Mesenchymal stem cell (in vitro differentiated cells and primary cell): ENCODE results near the gene OSBPL2.

Experiments
- DNase-seq: peaks from one replicate; pipeline ENCODE4 v3.0.0-alpha.2; 2013
- H2AFZ ChIP-seq: one replicate; pipeline ENCODE4 v1.6.1; 2013; ENCODE audit warnings: low read depth, mild to moderate bottlenecking, control low read depth, inconsistent platforms, low read length, moderate library complexity
- H2AK5ac ChIP-seq: 2 replicates; pipeline ENCODE4 v1.6.1; 2013; ENCODE audit warnings: low read length, moderate library complexity, mild to moderate bottlenecking, inconsistent platforms; ENCODE audit not compliant: severe bottlenecking
- H2BK120ac ChIP-seq: one replicate; pipeline ENCODE4 v1.6.1; 2013; ENCODE audit warnings: low read depth, mild to moderate bottlenecking, inconsistent platforms, low read length, moderate library complexity
- H2BK12ac ChIP-seq, 2 experiments: one replicate each; pipeline ENCODE4 v1.6.1; 2013; ENCODE audit warnings: inconsistent platforms in 2 of 2, low read length in 2 of 2, mild to moderate bottlenecking in 2 of 2, moderate library complexity in 2 of 2, control low read depth in 1 of 2
- H2BK15ac ChIP-seq: one replicate; pipeline ENCODE4 v1.6.1; 2013; ENCODE audit warnings: mild to moderate bottlenecking, low read depth, inconsistent platforms; ENCODE audit not compliant: poor library complexity, severe bottlenecking
- H2BK5ac ChIP-seq: 2 replicates; pipeline ENCODE4 v1.6.1; 2013; ENCODE audit warnings: low read depth, mild to moderate bottlenecking, low read length, control low read depth, inconsistent platforms; ENCODE audit not compliant: poor library complexity, severe bottlenecking
- H3K14ac ChIP-seq, 2 experiments: one replicate each; pipeline ENCODE4 v1.6.1; 2013; ENCODE audit warnings: inconsistent platforms in 2 of 2, low read length in 2 of 2, control low read depth in 1 of 2, mild to moderate bottlenecking in 1 of 2, moderate library complexity in 1 of 2
- H3K18ac ChIP-seq, 2 experiments: one replicate each; pipeline ENCODE4 v1.6.1; 2013; ENCODE audit warnings: inconsistent platforms in 2 of 2, low read length in 2 of 2, control low read depth in 1 of 2, low read depth in 1 of 2, mild to moderate bottlenecking in 1 of 2
- H3K23ac ChIP-seq, 2 experiments: one replicate each; pipeline ENCODE4 v1.6.1; 2013; ENCODE audit warnings: inconsistent platforms in 2 of 2, low read length in 2 of 2, mild to moderate bottlenecking in 2 of 2, moderate library complexity in 2 of 2, control low read depth in 1 of 2
- H3K27ac ChIP-seq: 2 replicates; pipeline ENCODE4 v1.5.1; 2013; ENCODE audit warnings: mild to moderate bottlenecking, moderate library complexity, low read length, control low read depth, inconsistent platforms; ENCODE audit not compliant: poor library complexity, severe bottlenecking
- H3K27me3 ChIP-seq, 2 experiments: 2 replicates each; pipeline versions ENCODE4 v1.6.1 to v1.7.0; 2013; ENCODE audit warnings: low read length in 2 of 2, mild to moderate bottlenecking in 2 of 2, moderate library complexity in 2 of 2, control low read depth in 1 of 2, inconsistent platforms in 1 of 2; ENCODE audit not compliant: control insufficient read depth in 1 of 2, insufficient read depth in 1 of 2
- H3K36me3 ChIP-seq, 2 experiments: 2 replicates each; pipeline versions ENCODE4 v1.6.1 to v1.7.0; 2013; ENCODE audit warnings: low read length in 2 of 2, control low read depth in 1 of 2, inconsistent platforms in 1 of 2, low read depth in 1 of 2, mild to moderate bottlenecking in 1 of 2; ENCODE audit not compliant: insufficient read depth in 2 of 2, control insufficient read depth in 1 of 2
- H3K4ac ChIP-seq, 2 experiments: one replicate each; pipeline ENCODE4 v1.6.1; 2013; ENCODE audit warnings: inconsistent platforms in 2 of 2, low read length in 2 of 2, mild to moderate bottlenecking in 2 of 2, moderate library complexity in 2 of 2, control low read depth in 1 of 2, low read depth in 1 of 2
- H3K4me1 ChIP-seq: 2 replicates; pipeline ENCODE4 v1.6.1; 2013; ENCODE audit warnings: low read depth, low read length, control low read depth; ENCODE audit not compliant: control insufficient read depth, insufficient read depth
- H3K4me2 ChIP-seq: 2 replicates; pipeline ENCODE4 v1.6.1; 2013; ENCODE audit warnings: low read length, mild to moderate bottlenecking, inconsistent platforms; ENCODE audit not compliant: poor library complexity, severe bottlenecking
- H3K4me3 ChIP-seq, 2 experiments: 2 replicates each; pipeline versions ENCODE4 v1.5.1 to v1.7.0; 2013; ENCODE audit warnings: low read length in 2 of 2, mild to moderate bottlenecking in 2 of 2, control low read depth in 1 of 2, low read depth in 1 of 2; ENCODE audit not compliant: insufficient read depth in 1 of 2
- H3K79me1 ChIP-seq: replicated peaks from 2 replicates; pipeline ENCODE4 v1.6.1; 2013; ENCODE audit warnings: mild to moderate bottlenecking, control low read depth, low read length, inconsistent platforms; ENCODE audit not compliant: poor library complexity, severe bottlenecking
- H3K9ac ChIP-seq: 2 replicates; pipeline ENCODE4 v1.7.0; 2013; ENCODE audit warnings: mild to moderate bottlenecking, low read length, moderate library complexity
- H3K9me3 ChIP-seq: 2 replicates; pipeline ENCODE4 v1.7.0; 2013; ENCODE audit warnings: mild to moderate bottlenecking, low read length; ENCODE audit not compliant: control insufficient read depth
- H4K8ac ChIP-seq: one replicate; pipeline ENCODE4 v1.6.1; 2013; ENCODE audit warnings: inconsistent platforms, mild to moderate bottlenecking, low read length, moderate library complexity
- H4K91ac ChIP-seq: one replicate; pipeline ENCODE4 v1.6.1; 2013; ENCODE audit warnings: mild to moderate bottlenecking, low read length, inconsistent platforms
- WGBS: methylation state at CpG from one replicate; pipeline ENCODE4 v1.1.7; 2013; ENCODE audit warnings: mixed read lengths; 5-methylcytosine and 5-hydroxymethylcytosine counted together

The OSBPL2 gene

GRCh38 chr20:62317167-62317655 is 78.9 kb downstream of the OSBPL2 start:
- Histone ChIP-seq H3K9ac (no peak overlapping the region), H2BK120ac (no peak overlapping the region), H2BK12ac (no peak overlapping the region), H3K4ac (no peak overlapping the region), H3K4me1 (peaks cover 7% of the 10 kb centered on the region), H3K9me3 (no peaks in the 10 kb centered on the region), H3K36me3 (peaks cover 35 to 91% of the 10 kb centered on the region in 2 experiments), H3K27me3 (no peaks in the 10 kb centered on the region), H3K18ac (no peak overlapping the region), H3K79me1 (peaks cover 30% of the 10 kb centered on the region), H3K23ac (no peak overlapping the region), H4K8ac (no peak overlapping the region), H3K14ac (no peak overlapping the region), H2BK15ac (no peak overlapping the region), H2BK5ac (no peak overlapping the region), H3K4me3 (no peak overlapping the region), H3K27ac (peak overlapping the region; percentile 6), H3K4me2 (no peak overlapping the region), H2AK5ac (no peak overlapping the region), H4K91ac (no peak overlapping the region), H2AFZ (no peak overlapping the region)
- no peak for DNase-seq
- 87% methylated on average over 18 of the region's 18 CpGs for WGBS

DNA sequence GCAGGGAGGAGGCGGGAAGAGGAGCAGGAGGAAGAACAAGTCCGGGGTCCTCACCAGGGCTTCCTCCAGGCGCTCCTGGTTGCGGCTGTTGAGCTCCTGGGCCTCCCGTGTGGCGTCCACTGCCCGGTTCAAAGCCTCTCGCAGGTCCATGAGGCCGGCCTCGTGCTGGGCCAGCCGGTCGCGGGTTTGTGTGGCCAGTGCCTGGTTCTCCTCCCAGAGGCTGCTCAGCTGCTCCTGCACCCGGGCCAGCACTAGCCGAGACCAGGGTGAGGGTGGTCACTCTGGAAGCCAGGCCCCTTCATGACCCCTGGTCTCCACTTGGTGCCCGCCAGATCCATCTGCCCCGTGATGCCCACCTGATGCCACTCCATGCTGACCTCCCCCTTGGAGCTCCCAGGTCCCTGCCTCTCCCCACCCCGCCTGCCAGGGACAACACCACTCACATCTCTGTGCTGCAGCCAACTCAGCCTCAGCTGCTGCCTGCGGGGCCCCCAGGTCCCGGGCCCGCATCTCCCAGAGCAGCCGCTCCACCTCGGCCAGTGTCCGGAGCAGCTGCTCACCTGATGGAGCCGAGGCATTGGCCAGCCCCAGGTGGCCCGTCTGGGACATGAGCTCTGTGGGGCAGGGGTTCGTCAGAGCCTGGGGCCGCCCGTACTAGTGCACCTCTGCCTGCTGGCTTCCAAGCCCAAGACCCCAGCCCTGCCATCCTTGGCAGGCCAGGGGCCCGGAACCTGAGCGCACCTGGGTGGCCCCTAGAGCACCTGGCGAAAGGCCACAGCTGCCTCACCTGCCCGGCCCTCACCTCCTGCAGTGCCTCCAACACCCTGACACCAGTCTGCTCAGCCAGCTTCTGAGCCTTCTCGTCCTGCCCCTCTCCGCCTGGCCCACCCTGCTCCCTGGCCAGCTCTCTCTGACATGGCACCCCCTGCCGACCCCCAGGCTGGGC is 80.4 kb downstream of the OSBPL2 start:
- H3K27me3 ChIP-seq, result no peaks in the 10 kb centered on the region
- H2AK5ac ChIP-seq, result no peak overlapping the region
- no peak overlapping the region for H2BK15ac ChIP-seq
- H4K8ac ChIP-seq, result no peak overlapping the region
- H3K9ac ChIP-seq, result no peak overlapping the region
- H3K4me2 ChIP-seq, result no peak overlapping the region
- H3K14ac ChIP-seq, result no peak overlapping the region
- no peak overlapping the region for H2BK12ac ChIP-seq
- no peak overlapping the region for H3K27ac ChIP-seq
- no peak overlapping the region for H4K91ac ChIP-seq
- no peak overlapping the region for H3K23ac ChIP-seq
- H3K18ac ChIP-seq, result no peak overlapping the region
- no peak overlapping the region for H3K4me3 ChIP-seq
- no peak overlapping the region for H2AFZ ChIP-seq
- no peak overlapping the region for H2BK120ac ChIP-seq
- peaks cover 7% of the 10 kb centered on the region for H3K4me1 ChIP-seq
- 96% methylated on average over 34 of the region's 36 CpGs for WGBS
- H3K9me3 ChIP-seq, result no peaks in the 10 kb centered on the region
- no peak overlapping the region for H3K4ac ChIP-seq
- peaks cover 29% of the 10 kb centered on the region for H3K79me1 ChIP-seq
- H2BK5ac ChIP-seq, result no peak overlapping the region
- peaks cover 32 to 91% of the 10 kb centered on the region in 2 experiments for H3K36me3 ChIP-seq
- peak; percentile 36 for DNase-seq

GRCh38 chr20:62319346-62319909 is 81.1 kb downstream of the OSBPL2 start:
- no peak overlapping the region for H3K9ac ChIP-seq
- no peak overlapping the region for H2BK15ac ChIP-seq
- H4K8ac ChIP-seq, result no peak overlapping the region
- no peaks in the 10 kb centered on the region for H3K9me3 ChIP-seq
- peaks cover 28 to 91% of the 10 kb centered on the region in 2 experiments for H3K36me3 ChIP-seq
- no peak overlapping the region for H2BK120ac ChIP-seq
- no peak overlapping the region for H3K27ac ChIP-seq
- H3K79me1 ChIP-seq, result peaks cover 25% of the 10 kb centered on the region
- H3K4me1 ChIP-seq, result peaks cover 7% of the 10 kb centered on the region
- no peak overlapping the region for H2AK5ac ChIP-seq
- no peaks in the 10 kb centered on the region for H3K27me3 ChIP-seq
- no peak overlapping the region for H3K14ac ChIP-seq
- H2BK5ac ChIP-seq, result no peak overlapping the region
- H3K4me3 ChIP-seq, result no peak overlapping the region
- no peak overlapping the region for H3K23ac ChIP-seq
- H4K91ac ChIP-seq, result peak overlapping the region; percentile 35
- no peak overlapping the region for H2BK12ac ChIP-seq
- H3K4me2 ChIP-seq, result no peak overlapping the region
- 88% methylated on average over 26 of the region's 29 CpGs for WGBS
- no peak overlapping the region for H3K4ac ChIP-seq
- H2AFZ ChIP-seq, result no peak overlapping the region
- H3K18ac ChIP-seq, result no peak overlapping the region
- no peak for DNase-seq
